Esophagus squamous epithelium (tissue), 4 donors: ENCODE measurements around the gene MEIS2.

Experiments
- POLR2A ChIP-seq, 4 donors: fragments of 450-650 bp; IDR thresholded peaks; one replicate each; pipeline ENCODE4 v1.6.1; 2017; ENCODE audit warnings: antibody characterized with exemption in 4 of 4, mild to moderate bottlenecking in 4 of 4, moderate library complexity in 3 of 4
- TF ChIP-seq, protein P1 (sequence below), 6 experiments: fragments of 450-650 bp in 4 of 6; fragments of 200-600 bp in 2 of 6; sonication (generic) in 2 of 6; IDR thresholded peaks; one replicate each; pipeline ENCODE4 v1.5.1; 2016 to 2019; ENCODE audit warnings: antibody characterized with exemption in 6 of 6, mild to moderate bottlenecking in 4 of 6, moderate library complexity in 4 of 6

GRCh38 chr15:37001417-37001816 is 98.9 kb downstream of the MEIS2 start:
- TF ChIP-seq, protein P1, sequence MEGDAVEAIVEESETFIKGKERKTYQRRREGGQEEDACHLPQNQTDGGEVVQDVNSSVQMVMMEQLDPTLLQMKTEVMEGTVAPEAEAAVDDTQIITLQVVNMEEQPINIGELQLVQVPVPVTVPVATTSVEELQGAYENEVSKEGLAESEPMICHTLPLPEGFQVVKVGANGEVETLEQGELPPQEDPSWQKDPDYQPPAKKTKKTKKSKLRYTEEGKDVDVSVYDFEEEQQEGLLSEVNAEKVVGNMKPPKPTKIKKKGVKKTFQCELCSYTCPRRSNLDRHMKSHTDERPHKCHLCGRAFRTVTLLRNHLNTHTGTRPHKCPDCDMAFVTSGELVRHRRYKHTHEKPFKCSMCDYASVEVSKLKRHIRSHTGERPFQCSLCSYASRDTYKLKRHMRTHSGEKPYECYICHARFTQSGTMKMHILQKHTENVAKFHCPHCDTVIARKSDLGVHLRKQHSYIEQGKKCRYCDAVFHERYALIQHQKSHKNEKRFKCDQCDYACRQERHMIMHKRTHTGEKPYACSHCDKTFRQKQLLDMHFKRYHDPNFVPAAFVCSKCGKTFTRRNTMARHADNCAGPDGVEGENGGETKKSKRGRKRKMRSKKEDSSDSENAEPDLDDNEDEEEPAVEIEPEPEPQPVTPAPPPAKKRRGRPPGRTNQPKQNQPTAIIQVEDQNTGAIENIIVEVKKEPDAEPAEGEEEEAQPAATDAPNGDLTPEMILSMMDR (IDR thresholded peaks at IDR 0.05) = no peak
- no peak for TF ChIP-seq POLR2A (IDR thresholded peaks at IDR 0.05)
